Activated effector memory CD4-positive, alpha-beta T cell treated with anti-CD3 and anti-CD28 coated beads, Interleukin-2, amount 50 U/mL, for 16 hours (primary cell): Measurements from ENCODE around the gene P4HA2.

Experiments
- DNase-seq: peaks from one replicate; pipeline ENCODE4 v3.0.0-alpha.2; 2020

P4HA2 gene

DNA sequence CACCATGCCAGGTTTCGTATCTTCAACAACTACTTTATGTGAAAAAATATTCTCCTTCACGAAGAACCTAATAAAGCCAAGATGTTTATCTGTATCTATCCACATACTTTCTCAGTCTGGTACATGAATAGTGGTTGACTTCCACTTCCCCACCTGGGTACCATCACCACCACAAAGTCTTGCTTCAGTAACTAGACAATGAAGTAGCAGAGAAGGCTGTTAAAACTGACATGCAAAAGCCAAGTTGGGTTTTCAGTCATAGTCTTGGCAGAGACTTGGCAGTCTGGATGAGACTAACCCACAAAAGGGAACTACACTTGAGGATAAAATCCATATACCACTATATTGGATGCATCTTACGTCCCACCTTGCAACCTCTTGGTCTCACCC lies 5.0 kb downstream of the P4HA2 start:
- no peak for DNase-seq

DNA sequence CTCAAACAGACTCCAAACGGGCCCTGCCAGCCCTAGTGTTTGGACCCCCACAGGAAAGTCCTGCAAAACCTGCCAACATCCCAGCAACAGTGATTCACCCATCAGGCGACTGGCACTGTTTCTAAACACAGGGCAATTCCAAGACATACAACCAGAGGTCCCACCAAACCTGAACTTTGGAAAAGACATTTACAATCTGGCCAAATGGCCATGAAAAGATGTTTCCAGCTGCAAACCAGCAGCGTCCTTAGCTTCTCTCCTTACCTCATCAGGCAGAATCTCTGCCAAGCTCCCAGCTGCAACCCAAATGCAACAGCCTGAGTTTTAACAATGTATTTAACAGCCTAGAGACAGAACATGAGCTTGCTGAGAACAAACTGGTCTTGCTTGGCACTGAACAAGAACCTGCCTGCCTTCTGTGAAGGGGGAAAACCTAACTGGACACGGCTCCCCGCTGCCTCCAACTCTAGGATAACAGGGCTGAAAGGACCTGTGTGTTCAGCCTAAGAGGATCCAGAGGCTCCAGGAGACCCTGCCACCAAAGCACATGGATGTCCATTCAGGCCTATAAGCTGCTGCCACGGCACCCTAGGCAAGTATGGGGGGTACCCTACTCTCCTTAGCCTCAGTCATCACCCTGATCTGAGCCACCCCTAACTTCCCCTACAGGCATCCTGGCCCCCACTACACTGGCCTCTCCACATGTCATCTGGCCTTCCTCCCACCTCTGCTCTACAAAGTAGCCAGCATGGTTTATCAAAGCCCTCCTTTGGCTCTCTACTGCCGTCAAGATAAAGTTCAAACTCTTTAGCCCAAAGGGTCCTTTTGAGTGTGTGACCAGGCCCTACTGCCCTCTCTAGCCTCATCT lies 5.6 kb downstream of the P4HA2 start:
- no peak for DNase-seq

- no peak for DNase-seq
Observed at GRCh38 chr5:132220491-132220890, 7.2 kb downstream of the P4HA2 start.

- no peak for DNase-seq
Observed at GRCh38 chr5:132219981-132220380, 7.7 kb downstream of the P4HA2 start.

DNA sequence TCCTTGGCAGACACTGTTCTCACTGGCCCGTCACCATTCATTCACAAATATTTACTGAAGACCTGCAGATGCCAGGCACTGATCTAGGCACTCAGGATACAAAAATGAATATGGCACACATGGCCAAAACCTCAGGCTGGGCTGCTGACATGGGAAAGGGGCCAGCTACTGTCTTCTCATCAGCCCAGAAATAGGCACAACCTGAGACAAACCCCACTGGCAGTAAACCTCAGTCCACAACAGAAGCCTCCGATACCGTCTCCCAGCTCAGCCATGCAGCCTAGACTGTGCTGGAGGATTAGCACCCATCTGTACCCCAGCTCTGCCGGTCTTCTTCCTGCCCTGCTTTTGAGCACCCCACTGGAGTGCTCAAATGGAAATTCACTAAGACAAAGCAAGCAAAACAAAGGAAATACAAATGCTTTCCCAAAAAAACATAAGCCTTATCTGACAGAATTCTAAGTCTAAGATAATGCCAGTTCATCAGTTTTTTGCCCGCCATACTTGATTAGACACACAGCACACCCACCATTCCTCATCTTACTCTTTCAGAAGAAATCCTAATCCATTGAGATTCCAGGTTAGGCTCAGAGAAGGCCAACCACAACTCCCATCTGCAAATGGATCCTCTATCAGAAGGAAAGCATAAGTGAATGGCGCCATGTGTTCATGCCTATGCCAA lies 8.2 kb downstream of the P4HA2 start:
- no peak for DNase-seq

GRCh38 chr5:132218321-132218720 lies 9.3 kb downstream of the P4HA2 start:
- DNase-seq: no peak

- no peak for DNase-seq
Observed at GRCh38 chr5:132215329-132215728, 12.3 kb downstream of the P4HA2 start.

- DNase-seq: no peak
Observed at GRCh38 chr5:132214491-132214890, 13.2 kb downstream of the P4HA2 start.

- DNase-seq: no peak
Observed at GRCh38 chr5:132213666-132214065, 14.0 kb downstream of the P4HA2 start.

DNA sequence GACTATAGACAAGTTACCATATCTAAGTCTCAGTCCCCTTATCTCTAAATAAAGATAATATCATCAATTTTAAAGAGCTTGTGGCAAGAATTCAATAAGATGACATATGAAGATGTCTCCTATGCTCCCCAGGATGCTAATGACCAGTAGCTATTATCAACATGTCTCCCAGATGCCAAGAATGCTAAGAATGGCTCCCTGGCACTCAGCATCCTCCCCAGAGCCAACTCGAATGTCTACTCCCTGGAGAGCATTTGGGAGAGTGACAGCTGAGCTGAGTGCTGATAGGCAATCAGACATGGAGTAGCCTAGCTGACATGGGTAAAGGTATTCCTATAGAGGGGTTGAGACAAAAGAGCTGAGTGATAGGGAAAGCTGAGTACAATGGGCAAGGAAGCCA lies 15.9 kb downstream of the P4HA2 start:
- DNase-seq: no peak

- DNase-seq: no peak
Observed at GRCh38 chr5:132210944-132211343, 16.7 kb downstream of the P4HA2 start.

DNA sequence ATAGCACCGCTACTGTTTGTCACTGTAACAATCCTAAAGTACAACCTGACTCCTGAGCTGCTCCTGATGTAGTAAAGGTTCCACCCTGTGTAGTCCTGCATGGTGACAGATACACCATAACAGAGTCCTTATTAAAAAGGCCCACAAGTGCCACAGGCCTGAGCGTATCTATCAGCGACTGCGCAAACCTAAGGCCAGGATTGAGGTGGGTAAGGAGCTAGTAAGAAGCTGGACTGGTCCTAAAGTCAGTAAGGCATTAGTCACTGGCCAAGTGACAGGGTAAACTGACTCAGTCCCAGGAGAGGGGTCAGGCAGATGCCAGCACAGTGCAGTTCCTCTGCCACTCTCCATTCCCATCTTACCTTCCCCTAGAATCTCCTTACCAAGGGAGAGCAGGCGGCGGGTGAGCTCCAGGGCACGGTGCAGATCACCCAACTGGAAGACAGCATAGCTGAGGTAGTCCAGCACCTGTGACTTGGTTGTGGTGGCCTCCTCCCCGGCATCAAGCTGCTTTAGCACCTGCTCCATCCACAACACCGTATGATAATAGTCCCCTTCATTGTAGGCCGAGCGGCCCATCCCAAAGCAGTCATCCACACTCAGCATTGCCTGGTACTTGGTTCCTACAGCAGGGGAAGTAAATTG lies 17.6 kb downstream of the P4HA2 start:
- no peak for DNase-seq

DNA sequence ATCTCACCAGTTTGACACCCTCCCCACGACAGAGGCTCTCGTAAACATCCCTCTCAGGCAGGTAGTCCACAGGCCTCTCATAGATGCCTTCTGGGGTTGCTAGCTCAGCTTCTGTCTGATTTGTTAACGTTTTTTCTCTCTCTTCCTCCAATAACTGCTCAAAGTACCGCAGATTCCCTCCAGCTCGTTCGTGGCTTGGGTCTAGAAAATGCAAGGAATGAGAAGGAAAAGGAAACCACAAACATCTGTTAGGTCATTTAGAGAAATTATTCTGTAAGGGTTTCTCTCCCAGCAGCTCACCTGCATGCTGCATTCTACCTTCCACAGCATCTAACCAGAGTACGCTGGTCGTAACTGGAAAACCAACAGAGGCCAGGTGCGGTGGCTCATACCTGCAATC lies 18.5 kb downstream of the P4HA2 start:
- peak; percentile 38 for DNase-seq

DNA sequence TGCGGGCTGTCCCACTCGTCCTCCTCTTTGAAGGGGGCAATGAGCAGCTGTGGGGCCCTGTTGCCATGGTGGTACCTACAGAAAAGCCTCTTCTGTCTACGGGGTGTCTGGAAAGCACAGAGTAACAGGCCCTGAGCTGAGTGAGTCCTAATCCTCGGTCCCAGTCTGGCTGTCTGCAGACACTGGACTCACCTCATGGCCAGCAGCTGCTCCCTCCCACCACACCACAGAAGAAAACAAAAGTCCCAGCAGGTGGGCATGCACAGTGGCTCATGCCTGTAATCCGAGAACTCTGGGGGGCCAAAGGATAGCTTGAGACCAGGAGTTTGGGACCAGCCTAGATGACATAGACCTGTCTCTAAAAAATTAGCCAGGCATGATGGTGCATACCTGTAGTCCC lies 19.9 kb downstream of the P4HA2 start:
- peak; percentile 28 for DNase-seq

DNA sequence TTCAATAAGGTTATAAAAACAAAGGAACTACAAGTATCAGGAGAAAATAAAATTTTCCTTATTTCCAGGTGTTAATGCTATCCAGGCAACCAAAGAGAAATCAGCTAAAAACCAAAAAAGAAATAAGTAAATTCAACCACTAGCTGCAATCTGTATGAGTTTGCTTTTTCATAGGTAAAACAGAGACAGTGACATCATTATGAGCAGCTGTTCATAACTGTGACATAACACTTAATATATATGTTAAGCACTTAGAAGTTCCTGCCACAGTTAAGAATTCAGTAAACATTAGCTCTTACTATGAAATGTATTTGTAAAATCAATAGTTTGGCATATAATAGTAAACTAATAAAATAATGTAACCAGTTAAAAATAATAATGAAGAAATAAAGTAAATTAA lies 20.9 kb downstream of the P4HA2 start:
- no peak for DNase-seq

DNA sequence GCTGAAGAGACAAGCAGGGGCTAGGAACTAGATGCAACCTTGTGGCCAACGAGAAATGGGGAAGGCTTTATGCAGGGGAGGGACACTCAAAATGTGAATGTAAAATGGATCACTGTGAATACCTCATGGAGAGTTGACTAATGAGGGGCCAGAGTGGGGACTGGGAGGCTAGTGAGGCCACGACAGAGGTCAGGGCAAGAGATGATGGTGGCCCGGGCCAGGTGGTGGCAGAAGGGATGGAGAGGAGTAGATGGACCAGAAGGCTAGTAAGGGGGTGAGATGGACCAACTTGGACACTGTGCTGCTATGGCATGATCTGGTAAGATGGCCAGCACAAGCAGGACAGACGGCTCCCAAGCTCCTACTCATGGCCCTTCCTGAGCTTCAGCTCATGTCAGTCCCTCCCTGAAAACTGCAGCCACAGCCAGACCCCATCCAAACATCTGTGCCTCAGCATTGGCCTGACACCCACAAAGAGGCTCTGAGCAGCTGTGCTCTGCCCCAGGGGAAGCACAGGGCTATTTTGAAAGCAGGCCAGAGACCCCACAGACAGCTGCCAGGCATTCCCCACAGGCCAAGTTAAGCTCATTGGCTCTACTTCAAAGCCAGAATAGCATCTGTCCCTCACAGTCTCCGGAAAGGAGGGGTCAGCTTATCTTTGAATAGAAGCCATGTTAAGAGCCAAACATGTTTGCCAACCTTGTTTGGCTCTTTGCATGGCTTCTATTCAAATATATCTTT lies 22.1 kb downstream of the P4HA2 start:
- DNase-seq: peak; percentile 42

GRCh38 chr5:132204371-132205135 lies 23.1 kb downstream of the P4HA2 start:
- peak; percentile 27 for DNase-seq

DNA sequence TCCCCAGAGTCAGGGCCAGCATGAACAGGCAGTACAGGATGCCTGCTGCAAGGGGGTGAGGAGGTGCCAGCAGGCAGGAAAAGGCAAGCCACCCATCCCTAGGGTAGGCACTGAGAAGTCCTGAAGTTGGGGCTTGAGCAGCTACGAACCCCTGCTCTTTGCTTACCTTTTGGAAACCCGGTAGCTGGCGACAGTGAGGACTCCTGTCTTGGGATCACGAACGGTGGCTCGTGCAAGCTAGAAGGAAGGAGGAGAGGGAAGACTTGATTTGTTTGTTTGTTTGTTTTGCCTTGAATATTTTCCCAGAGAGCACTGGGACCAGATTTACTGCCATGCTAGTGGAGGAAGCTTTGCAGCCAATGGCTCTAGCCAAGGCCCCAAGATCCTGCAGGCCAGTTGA lies 23.7 kb downstream of the P4HA2 start:
- DNase-seq: peak; percentile 17

- DNase-seq: no peak
Observed at GRCh38 chr5:132203464-132203818, 24.2 kb downstream of the P4HA2 start.

- no peak for DNase-seq
Observed at GRCh38 chr5:132202711-132203463, 24.8 kb downstream of the P4HA2 start.

DNA sequence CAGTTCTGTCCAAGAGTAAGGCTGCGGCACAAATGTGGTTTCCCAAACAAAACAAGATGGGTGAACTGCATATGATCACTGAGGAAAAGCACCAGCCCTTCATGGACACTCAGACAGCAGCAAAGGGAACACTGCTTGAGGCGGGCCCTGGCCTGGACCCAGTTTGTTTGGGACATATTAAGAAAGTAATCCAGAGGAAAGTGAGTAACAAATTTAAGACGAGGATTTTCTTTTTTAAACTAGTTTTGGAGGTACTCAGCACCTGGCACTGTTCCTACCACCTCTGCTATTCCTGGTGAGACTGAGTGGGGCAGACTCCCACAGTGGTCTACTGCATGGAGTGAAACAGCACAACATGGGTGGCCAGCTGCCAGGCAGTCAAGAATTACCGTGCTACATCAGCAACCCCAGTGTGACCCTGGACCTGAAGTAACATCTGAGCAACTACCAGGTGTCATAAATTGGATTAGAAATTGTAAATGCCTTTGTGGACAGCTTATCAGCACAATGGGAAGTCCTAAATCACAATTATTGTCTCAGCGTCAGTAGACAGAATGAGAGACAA lies 28.5 kb downstream of the P4HA2 start:
- no peak for DNase-seq
